Measurements from ENCODE around the gene CD6.

GRCh38 chr11:60947700-60948099, 23.8 kb upstream of the CD6 start:
- TF ChIP-seq POLR2A (IDR thresholded peaks at IDR 0.05) (no peak), CTCF (IDR thresholded peaks at IDR 0.05) (no peak)

Measured in lower leg skin (tissue), 3 donors.